Neural progenitor cell (in vitro differentiated cells): ENCODE results near the gene PPM1N.

Experiments
- EZH2 ChIP-seq: fragments of 200-600 bp; sonication (generic); IDR thresholded peaks from 2 replicates; pipeline ENCODE4 v1.6.1; 2017; ENCODE audit warnings: antibody characterized with exemption, mild to moderate bottlenecking, moderate library complexity
- EZH2phosphoT487 ChIP-seq: fragments of 200-600 bp; sonication (generic); IDR thresholded peaks from 2 replicates; pipeline ENCODE4 v1.6.1; 2017; ENCODE audit warnings: antibody characterized with exemption
- TF ChIP-seq, protein P1 (sequence below): fragments of 200-600 bp; sonication (generic); IDR thresholded peaks from 2 replicates; pipeline ENCODE4 v1.5.1; 2017; ENCODE audit warnings: antibody characterized with exemption, mild to moderate bottlenecking

DNA sequence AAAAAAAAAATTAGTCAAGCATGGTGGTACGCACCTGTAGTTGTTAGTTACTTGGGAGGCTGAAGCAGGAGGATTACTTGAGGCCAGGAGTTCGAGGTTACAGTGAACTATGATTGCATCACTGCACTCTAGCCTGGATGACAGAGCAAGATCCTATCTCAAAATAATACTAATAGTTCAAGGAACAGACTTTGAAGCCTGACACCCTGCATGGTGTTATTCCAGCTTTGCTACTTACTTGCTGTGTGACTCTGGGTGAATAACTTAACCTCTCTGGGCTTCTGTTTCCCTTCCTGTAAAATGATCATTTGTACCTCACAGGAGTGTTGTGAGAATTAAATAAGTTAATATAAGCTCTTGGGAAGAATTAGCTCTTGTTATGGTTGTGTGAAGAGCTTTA is 34.0 kb upstream of the PPM1N start:
- TF ChIP-seq, protein P1, sequence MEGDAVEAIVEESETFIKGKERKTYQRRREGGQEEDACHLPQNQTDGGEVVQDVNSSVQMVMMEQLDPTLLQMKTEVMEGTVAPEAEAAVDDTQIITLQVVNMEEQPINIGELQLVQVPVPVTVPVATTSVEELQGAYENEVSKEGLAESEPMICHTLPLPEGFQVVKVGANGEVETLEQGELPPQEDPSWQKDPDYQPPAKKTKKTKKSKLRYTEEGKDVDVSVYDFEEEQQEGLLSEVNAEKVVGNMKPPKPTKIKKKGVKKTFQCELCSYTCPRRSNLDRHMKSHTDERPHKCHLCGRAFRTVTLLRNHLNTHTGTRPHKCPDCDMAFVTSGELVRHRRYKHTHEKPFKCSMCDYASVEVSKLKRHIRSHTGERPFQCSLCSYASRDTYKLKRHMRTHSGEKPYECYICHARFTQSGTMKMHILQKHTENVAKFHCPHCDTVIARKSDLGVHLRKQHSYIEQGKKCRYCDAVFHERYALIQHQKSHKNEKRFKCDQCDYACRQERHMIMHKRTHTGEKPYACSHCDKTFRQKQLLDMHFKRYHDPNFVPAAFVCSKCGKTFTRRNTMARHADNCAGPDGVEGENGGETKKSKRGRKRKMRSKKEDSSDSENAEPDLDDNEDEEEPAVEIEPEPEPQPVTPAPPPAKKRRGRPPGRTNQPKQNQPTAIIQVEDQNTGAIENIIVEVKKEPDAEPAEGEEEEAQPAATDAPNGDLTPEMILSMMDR = no peak
- TF ChIP-seq EZH2 (no peak), EZH2phosphoT487 (no peak)
